Medulla oblongata (tissue), 1 donor: Measurements from ENCODE around the gene PMF1.
"Not testable (repeated sequence)": the region's sequence is repeated elsewhere in the genome, so short reads cannot be mapped to it uniquely, and the experiment has no call there.

ENCODE experiments used
- DNase-seq: peaks from one replicate; pipeline ENCODE4 v3.0.0-alpha.2; 2015; ENCODE audit errors: extremely low spot score

PMF1 gene

GRCh38 chr1:156212833-156213643, at the start of gene PMF1:
TSS of gene PMF1 (plus strand) at chr1:156213007. CDS start at chr1:156213016, 9 bp downstream.
- peak; percentile 98 for DNase-seq

- no peak for DNase-seq
Observed at GRCh38 chr1:156163712-156164111, 49.1 kb upstream of the PMF1 start.

- no peak for DNase-seq
Observed at GRCh38 chr1:156164125-156164831, 48.5 kb upstream of the PMF1 start.

- DNase-seq = no peak
Observed at GRCh38 chr1:156165083-156165482, 47.7 kb upstream of the PMF1 start.

- DNase-seq = no peak
Observed at GRCh38 chr1:156167536-156167935, 45.3 kb upstream of the PMF1 start.

- DNase-seq = no peak
Observed at GRCh38 chr1:156172696-156173470, 39.9 kb upstream of the PMF1 start.

- no peak for DNase-seq
Observed at GRCh38 chr1:156176610-156177210, 36.1 kb upstream of the PMF1 start.

- DNase-seq = no peak
Observed at GRCh38 chr1:156177919-156178654, 34.7 kb upstream of the PMF1 start.

- no peak for DNase-seq
Observed at GRCh38 chr1:156180471-156180870, 32.3 kb upstream of the PMF1 start.

- not testable (repeated sequence) for DNase-seq
Observed at GRCh38 chr1:156181391-156181924, 31.3 kb upstream of the PMF1 start.

- not testable (repeated sequence) for DNase-seq
Observed at GRCh38 chr1:156182010-156182779, 30.6 kb upstream of the PMF1 start.

GRCh38 chr1:156186347-156187177, 26.2 kb upstream of the PMF1 start:
- DNase-seq = not testable (repeated sequence)

- DNase-seq = not testable (repeated sequence)
Observed at GRCh38 chr1:156190265-156190664, 22.5 kb upstream of the PMF1 start.

GRCh38 chr1:156191292-156191964, 21.4 kb upstream of the PMF1 start:
- no peak for DNase-seq

- DNase-seq = peak; percentile 11
Observed at GRCh38 chr1:156193208-156193487, 19.7 kb upstream of the PMF1 start.

GRCh38 chr1:156193488-156194299, 19.1 kb upstream of the PMF1 start, which contains the start of gene SLC25A44:
TSS of gene SLC25A44 (plus strand) at chr1:156194104. CDS start at chr1:156199848, 5,744 bp downstream.
- peak; percentile 100 for DNase-seq

GRCh38 chr1:156194300-156194652, 18.5 kb upstream of the PMF1 start:
- peak; percentile 21 for DNase-seq

GRCh38 chr1:156195853-156196252, 17.0 kb upstream of the PMF1 start:
- no peak for DNase-seq
